Measurements from ENCODE around the gene SDHC.
"Not testable (repeated sequence)": the region's sequence is repeated elsewhere in the genome, so short reads cannot be mapped to it uniquely, and the experiment has no call there.

SDHC gene

DNA sequence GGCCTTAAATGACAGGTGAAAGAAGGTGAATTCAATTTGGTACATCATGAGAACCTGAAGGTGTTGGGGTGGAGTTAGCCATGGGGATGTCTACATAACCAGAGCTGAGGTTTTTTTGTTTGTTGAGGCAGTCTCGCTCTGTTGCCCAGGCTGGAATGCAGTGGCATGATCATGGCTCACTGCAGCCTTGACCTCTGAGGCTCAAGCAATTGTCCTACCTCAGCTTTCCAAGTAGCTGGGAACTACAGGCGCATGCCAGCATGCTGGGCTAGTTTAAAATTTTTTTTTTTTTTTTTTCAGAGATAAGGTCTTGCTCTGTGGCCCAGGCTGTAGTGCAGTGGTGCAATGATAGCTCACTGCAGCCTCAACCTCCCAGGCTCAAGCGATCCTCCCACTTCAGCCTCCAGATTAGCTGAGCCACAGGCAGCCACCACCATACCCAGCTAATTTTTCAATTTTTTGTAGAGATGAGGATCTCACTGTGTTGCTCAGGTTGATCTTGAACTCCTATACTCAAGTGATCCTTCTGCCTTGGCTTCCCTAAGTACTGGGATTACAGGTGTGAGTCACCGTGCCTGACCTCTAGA is 2.5 kb upstream of the SDHC start:
- no peak for DNase-seq

GRCh38 chr1:161313554-161314200 is 504 bp upstream of the SDHC start:
- DNase-seq = peak in 1 of 2 donors; percentile 20

GRCh38 chr1:161315841-161316674 is 1.9 kb downstream of the SDHC start:
- DNase-seq = not testable (repeated sequence)

- no peak for DNase-seq
These were observed 9.8 kb downstream of the SDHC start for GRCh38 chr1:161324020-161324419.

DNA sequence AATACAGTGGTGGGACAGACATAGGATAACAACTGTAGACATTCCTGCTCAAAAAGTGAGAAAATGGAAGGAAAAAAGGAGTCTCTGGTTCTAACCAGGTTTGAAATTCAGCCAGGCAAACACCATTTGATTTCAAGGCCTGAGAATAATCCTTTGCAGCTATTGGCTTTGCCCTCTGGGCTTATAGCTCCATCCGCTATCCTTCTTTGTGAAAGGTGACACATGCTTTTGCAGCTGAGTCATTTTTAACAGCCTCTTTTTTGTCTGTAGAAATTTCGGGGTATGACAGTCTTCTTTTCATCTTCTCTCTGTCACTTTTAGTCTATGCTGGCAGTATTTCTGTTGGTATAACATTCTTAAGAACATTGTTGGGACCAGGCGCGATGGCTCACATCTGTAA is 16.2 kb downstream of the SDHC start:
- DNase-seq = no peak

DNA sequence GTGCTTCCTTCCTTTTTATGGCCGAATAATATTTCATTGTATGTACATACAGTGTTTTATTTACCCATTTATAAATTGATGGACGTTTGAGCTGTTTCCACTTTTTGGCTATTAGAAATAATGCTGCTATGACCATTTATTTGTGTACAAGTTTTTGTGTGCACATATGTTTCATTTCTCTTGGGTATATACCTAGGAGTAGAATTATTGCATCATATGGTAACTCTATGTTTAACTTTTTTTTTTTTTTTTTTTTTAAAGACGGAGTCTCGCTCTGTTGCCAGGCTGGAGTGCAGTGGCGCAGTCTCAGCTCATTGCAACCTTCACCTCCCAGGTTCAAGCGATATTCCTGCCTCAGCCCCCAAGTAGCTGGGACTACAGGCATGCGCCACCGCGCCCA is 19.0 kb downstream of the SDHC start:
- DNase-seq = no peak

DNA sequence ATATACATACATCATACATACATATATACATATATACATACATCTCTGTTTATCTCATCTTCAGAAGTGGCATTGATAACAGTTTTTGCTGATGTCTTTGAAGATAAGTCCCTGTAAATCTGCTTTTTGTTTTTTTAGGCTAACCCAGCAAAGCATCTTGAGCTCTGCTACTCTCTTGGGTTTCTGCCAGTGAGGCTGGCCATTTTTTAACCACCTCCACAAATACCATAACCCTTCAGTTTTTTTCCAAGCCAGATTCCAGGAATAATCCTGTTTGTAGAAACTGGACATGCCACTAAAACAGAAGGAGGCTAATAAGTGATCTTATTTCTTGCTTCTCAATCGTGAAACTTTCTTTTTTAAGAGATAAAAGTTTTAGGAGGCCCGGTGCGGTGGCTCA is 21.6 kb downstream of the SDHC start:
- DNase-seq = no peak

- DNase-seq = no peak
These were observed 28.0 kb downstream of the SDHC start for GRCh38 chr1:161342177-161342576.

- DNase-seq = no peak
These were observed 28.6 kb downstream of the SDHC start for GRCh38 chr1:161342821-161343220.

DNA sequence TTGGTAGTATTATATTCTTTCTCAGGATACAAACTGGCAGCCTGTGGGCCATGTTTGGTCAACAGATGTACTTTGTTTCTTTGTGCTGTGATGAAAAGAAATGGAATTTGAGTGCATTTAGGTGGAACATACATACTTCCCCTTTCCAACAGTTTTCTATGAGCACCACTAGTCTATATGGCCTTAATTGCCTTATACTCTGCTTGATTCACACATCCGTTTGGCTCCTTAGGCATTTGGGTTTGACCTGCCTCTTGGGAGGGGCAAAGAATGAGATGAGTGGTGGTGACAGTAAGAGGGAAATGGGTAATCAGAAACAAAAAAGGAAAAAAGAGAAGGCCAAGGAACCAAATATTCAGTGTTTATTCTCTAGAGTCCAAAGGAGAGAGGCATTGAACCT is 36.5 kb downstream of the SDHC start:
- no peak for DNase-seq

DNA sequence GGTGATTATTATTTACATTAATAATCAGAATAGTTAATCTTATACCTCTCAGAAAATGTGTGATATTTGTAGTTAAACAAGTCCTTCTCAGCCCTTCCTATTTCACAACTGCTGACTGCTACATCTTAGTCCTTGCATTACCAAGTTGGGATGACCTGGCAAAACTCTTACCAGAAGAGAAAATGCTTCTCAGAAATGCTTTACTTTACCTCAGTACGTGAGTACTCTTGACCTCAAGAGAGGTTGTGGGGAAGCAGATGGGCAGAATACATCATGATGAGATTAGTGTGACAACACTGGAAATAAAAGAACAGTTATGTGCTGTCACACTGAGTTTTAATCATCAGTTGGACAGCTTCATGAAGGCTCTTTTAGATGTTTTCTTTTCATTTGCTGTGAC is 37.3 kb downstream of the SDHC start:
- peak in 1 of 2 donors; percentile 12 for DNase-seq

DNA sequence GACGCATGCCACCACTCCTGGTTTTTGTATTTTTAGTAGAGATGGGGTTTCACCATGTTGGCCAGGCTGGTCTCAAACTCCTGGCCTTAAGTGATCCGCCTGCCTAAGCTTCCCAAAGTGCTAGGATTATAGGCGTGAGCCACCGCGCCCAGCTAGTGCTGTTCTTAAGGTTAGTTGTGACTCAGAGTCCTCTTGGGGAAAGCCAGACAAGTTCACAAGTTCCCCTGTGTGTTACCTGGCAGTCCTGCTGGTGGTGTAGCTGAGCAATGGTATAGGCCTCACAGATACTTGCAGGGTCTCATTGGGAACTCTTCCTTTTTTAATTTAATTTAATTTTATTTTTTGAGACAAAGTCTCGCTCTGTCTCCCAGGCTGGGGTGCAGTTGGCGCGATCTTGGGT is 42.9 kb downstream of the SDHC start:
- no peak for DNase-seq

DNA sequence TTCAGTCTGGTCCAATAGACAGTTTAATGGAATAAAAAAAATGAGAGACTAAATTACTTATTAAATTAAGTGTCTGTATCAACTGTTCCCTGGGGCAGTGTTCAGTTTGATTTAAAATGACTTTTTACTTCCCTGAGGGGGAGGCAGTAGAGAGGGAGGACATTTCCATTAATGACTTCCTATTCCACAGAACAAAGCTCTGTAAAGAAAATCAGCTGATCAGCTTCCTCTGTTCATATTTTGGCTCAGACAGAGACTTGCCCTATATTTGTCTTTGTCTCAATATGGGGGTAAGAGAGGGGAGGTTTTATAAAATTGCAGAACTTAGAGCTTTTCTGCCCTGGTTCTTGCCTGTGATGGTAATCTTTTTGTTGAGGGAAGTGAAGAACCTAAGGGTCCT is 45.1 kb downstream of the SDHC start:
- peak; percentile 69 to 76 for DNase-seq

GRCh38 chr1:161364332-161364731 is 50.2 kb downstream of the SDHC start:
- DNase-seq = no peak

GRCh38 chr1:161365207-161365606 is 51.0 kb downstream of the SDHC start:
- DNase-seq = no peak

DNA sequence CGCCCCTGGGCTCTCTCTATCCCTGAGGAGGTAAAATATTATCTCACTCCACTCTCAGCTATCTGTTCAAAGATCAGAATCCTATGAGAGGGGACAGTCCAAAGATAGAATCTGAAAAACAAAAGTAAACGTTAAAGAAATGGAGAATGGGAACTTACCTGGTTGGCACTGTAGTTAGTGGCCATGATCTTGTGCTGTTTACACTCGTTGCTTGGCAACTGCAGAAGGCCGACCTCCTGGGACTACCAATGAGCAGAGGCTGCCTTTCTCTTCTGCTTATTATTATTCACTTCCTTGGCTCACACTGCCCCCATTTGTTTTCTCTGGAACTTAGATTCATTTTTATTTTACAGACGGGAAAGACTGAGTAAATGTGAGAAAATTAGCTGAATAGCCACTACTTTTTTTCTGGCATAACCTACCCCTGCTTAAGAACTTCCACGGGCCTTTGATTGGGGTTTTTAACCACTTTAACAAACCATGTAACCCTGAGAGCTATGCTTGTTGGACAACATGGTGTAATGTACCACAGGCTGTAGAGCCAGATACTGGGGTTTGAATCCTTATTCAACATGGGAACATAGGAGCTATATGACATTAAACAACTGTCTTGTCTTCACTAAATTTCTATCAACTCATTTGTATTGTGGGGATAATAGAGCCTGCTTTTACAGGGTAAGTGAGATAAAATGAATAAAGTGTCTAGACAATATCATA is 53.7 kb downstream of the SDHC start, which contains the start of gene CFAP126:
Gene CFAP126, minus strand, starts transcription at position 193 of the 717 bp plus-strand sequence. Its CDS starts 8 bp downstream, at position 185.
- DNase-seq = peak; percentile 54 to 57

DNA sequence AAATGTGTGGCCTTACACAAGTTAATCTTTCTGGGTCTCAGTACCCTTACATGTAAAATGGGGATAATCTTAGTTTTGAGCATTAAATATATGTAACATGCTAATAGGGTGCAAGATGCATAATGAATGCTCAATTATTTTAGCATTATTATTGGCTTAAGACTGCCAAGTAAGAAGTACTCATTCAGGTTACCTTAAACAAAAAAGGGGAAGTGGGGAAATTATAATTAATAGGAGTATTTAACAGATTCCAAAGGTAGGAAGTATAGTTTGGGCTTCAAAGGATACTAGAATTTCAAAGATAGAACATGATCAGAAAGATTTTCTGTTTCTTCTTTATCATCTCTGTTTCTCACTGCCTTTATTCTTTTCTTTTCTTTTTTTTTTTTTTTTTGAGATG is 59.3 kb downstream of the SDHC start:
- DNase-seq = no peak

DNA sequence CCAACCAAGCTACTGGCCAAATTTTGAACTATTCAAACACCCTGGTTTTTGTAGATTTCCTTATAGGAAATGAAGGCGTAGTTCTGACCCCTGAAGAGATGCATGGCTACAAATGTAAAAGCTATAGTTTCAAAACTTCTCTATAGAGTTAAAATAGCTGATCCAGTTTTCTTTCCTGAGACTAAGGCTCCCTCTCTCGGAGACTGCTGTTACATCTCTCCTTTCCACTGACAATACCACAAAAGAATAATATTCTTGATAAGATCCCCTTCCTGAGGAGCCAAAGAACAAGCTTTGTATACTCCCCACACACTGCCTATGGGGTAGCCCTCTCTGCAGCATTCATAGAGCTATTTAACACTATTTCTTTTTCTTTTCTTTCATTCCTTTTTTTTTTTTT is 60.2 kb downstream of the SDHC start:
- peak in 1 of 2 donors; percentile 39 for DNase-seq

DNA sequence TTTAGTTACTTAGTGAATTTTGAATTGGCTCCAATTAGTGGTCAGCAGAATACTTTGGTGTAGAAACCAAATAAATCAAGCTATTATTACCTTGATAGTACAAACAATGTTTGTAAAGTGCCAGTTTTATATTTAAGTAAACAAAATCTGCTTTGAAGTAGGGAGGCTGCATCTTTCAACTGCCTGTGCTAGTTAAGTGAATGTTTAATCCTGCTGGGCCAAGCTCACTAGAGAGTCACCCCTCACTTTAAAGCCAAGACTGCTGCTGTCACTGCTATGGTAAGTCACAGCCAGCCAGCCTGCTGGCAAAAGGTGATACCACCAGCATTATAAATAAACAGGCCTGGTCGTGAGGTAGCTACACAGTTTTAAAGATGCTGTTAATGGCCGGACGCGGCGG is 63.8 kb downstream of the SDHC start:
- no peak for DNase-seq

- DNase-seq = peak in 1 of 2 donors; percentile 49
These were observed 64.9 kb downstream of the SDHC start for GRCh38 chr1:161379071-161379470.

DNA sequence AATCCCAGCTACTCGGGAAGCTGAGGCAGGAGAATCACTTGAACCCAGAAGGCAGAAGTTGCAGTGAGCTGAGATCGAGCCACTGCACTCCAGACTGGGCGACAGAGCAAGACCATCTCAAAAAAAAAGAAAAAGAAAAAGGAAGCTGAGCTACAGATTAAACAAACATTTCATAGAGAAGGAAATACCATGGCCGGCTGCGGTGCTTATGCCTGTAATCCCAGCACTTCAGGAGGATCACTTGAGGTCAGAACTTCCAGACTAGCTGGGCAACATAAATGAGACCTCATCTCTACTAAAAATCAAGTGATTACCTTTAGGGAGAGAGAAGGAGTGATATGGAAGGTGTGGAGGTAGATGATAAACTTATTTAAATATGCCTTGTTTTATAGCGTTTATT is 67.5 kb downstream of the SDHC start:
- DNase-seq = no peak

GRCh38 chr1:161382214-161383019 is 68.2 kb downstream of the SDHC start:
- peak; percentile 52 to 79 for DNase-seq
